ENCODE data around the gene ALDH1A3. TPM values are rescaled to one million over a fixed set of nuclear protein-coding genes. Genes with fewer than 3 reads are reported as not detected.

The ALDH1A3 gene
- total and polyA plus RNA-seq, 7 experiments from 2014 or later, result not detected

DNA sequence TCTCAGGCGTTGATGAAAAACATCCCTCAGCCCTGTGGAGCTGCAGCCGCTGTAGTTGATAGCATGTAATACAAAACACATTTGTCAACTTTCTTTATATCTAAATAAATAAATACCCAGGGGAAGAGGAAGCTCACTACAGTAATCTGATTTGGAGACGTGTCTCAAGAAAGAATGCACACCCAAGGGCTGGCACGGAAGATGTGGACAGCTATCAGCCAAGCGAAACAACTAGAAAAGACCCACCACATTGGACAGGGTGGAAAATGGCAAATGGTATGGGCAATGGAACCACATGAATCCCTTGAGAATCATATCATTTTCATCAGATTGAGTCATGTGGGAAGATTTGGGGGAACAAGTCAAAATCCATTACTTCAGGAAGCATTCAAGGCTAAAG is 43.1 kb upstream of the ALDH1A3 start:
- Histone ChIP-seq H3K9me3 (ENCODE audit: control insufficient read depth in 2 of 3, low read length in 3 of 3) (no peaks in the 10 kb centered on the region), H3K36me3 (ENCODE audit: control insufficient read depth in 2 of 3, insufficient read depth in 3 of 3, low read length in 3 of 3) (no peaks in the 10 kb centered on the region), H3K27me3 (ENCODE audit: control insufficient read depth in 2 of 2, insufficient read depth in 2 of 2, low read length in 2 of 2) (no peaks in the 10 kb centered on the region), H3K4me3 (ENCODE audit: low read length) (no peak overlapping the region), H3K27ac (ENCODE audit: low read depth, low read length) (no peak overlapping the region), H3K4me1 (ENCODE audit: control insufficient read depth in 2 of 2, insufficient read depth in 2 of 2, low read length in 2 of 2) (no peaks in the 10 kb centered on the region)
- DNase-seq (no peak), ATAC-seq (no peak)
- ChIA-PET POLR2A (no interaction called here), CTCF (no interaction called here)
- Mint-ChIP-seq H3K4me1 (peaks cover 0 to 3% (median 0%) of the 10 kb centered on the region in 7 donors), H3K4me3 (no peak overlapping the region), H3K27me3 (peaks cover 4 to 44% (median 37%) of the 10 kb centered on the region in 5 donors), H3K9me3 (peaks cover 0 to 2% (median 0%) of the 10 kb centered on the region in 11 donors), H3K27ac (no peak overlapping the region), H3K36me3 (peaks cover 0 to 4% (median 0%) of the 10 kb centered on the region in 5 donors)
- intact Hi-C loops (cut with micrococcal nuclease), result no loop called here

DNA sequence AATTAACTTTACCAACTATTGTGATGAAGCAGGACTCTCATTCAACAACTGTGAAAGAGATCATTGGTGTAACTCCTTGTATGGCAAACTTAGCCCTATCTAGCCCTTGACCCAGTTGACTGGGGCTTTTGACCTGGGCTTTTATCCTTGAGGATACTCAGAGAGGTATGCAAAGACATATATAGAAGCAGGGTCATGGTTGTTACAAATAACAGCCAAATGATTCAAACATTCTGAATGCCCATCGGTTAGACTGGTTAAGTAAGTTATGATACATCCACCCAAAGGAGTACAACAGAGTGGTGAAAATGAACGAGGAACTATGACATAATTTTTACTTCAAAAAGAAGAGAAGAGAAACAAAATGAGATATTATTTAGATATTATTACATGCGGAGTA is 38.2 kb upstream of the ALDH1A3 start:
- H3K4me1 ChIP-seq (ENCODE audit: control insufficient read depth in 2 of 2, insufficient read depth in 2 of 2, low read length in 2 of 2), result no peaks in the 10 kb centered on the region
- ATAC-seq (no peak), DNase-seq (no peak)
- no peak overlapping the region for H3K4me3 Mint-ChIP-seq
- H3K9me3 ChIP-seq (ENCODE audit: control insufficient read depth in 2 of 3, low read length in 3 of 3), result no peaks in the 10 kb centered on the region
- no peaks in the 10 kb centered on the region for H3K9me3 Mint-ChIP-seq
- H3K27me3 Mint-ChIP-seq, result peaks cover 7 to 16% (median 11%) of the 10 kb centered on the region in 5 donors
- H3K4me3 ChIP-seq (ENCODE audit: low read length), result no peak overlapping the region
- ChIA-PET CTCF (no interaction called here), POLR2A (no interaction called here)
- no peaks in the 10 kb centered on the region for H3K27me3 ChIP-seq (ENCODE audit: control insufficient read depth in 2 of 2, insufficient read depth in 2 of 2, low read length in 2 of 2)
- no peaks in the 10 kb centered on the region for H3K36me3 ChIP-seq (ENCODE audit: control insufficient read depth in 2 of 3, insufficient read depth in 3 of 3, low read length in 3 of 3)
- intact Hi-C loops (cut with micrococcal nuclease), result no loop called here
- H3K27ac Mint-ChIP-seq, result no peak overlapping the region
- H3K27ac ChIP-seq (ENCODE audit: low read depth, low read length), result no peak overlapping the region
- no peaks in the 10 kb centered on the region for H3K36me3 Mint-ChIP-seq
- no peaks in the 10 kb centered on the region for H3K4me1 Mint-ChIP-seq

DNA sequence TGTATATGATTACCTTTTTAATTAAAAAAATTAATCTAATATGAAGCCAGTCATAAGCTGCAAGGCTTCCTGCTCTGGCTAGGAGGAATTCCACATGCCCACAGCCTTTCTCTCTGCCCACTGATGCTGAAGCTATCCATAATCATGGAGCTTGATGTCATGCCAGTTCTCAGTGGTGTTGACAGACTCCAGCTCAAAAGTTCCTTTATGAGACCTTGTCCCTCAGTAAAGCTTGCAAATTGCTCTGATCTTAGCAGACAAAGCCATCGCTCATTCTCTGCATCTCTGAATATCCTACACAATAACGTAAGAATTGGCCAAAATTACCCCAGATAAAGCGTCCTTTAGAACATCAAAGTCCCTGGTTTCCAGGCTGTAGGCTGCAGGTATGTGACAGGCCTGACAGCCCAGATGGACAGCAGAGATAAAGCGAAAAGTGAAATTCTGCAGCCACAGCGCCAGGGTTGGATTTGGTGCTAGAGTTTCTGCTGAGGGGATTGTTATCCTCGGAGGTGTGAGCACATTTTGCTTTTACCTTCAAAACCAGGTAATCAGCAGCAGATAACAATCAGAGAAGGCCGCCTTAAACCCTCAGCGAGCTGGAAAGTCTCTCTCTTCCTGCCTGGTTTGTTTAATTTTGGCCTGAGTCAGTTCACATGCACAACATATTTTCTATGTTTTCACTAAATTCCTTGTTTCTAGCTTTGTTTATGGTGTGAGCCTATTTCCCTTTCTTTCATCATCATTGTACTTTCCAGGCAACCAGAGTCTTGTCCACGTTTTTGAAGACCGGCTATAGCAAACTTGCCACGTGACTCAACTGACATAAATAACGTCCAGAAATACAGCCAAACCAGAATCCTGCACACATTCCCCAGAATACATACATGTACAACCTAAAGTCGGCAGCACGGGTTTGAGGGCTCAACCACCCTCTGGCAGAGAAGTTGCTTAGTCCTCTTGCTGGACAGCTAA is 36.6 kb upstream of the ALDH1A3 start:
- H3K4me3 ChIP-seq (ENCODE audit: low read length), result no peak overlapping the region
- ChIA-PET POLR2A (no interaction called here), CTCF (interaction anchor here (0.6 kb wide), 1 partner anchor 166 kb away, joined by 3 read pairs; no protein-coding TSS in a partner anchor)
- no peak overlapping the region for H3K27ac Mint-ChIP-seq
- intact Hi-C loops (cut with micrococcal nuclease), result no loop called here
- DNase-seq (no peak), ATAC-seq (no peak)
- no peaks in the 10 kb centered on the region for H3K36me3 Mint-ChIP-seq
- no peaks in the 10 kb centered on the region for H3K27me3 ChIP-seq (ENCODE audit: control insufficient read depth in 2 of 2, insufficient read depth in 2 of 2, low read length in 2 of 2)
- no peaks in the 10 kb centered on the region for H3K4me1 Mint-ChIP-seq
- H3K9me3 ChIP-seq (ENCODE audit: control insufficient read depth in 2 of 3, low read length in 3 of 3), result no peaks in the 10 kb centered on the region
- H3K27ac ChIP-seq (ENCODE audit: low read depth, low read length), result no peak overlapping the region
- H3K36me3 ChIP-seq (ENCODE audit: control insufficient read depth in 2 of 3, insufficient read depth in 3 of 3, low read length in 3 of 3), result no peaks in the 10 kb centered on the region
- H3K27me3 Mint-ChIP-seq, result peaks cover 5 to 15% (median 8%) of the 10 kb centered on the region in 5 donors
- peaks cover 0 to 1% (median 0%) of the 10 kb centered on the region in 11 donors for H3K9me3 Mint-ChIP-seq
- no peaks in the 10 kb centered on the region for H3K4me1 ChIP-seq (ENCODE audit: control insufficient read depth in 2 of 2, insufficient read depth in 2 of 2, low read length in 2 of 2)
- no peak overlapping the region for H3K4me3 Mint-ChIP-seq

DNA sequence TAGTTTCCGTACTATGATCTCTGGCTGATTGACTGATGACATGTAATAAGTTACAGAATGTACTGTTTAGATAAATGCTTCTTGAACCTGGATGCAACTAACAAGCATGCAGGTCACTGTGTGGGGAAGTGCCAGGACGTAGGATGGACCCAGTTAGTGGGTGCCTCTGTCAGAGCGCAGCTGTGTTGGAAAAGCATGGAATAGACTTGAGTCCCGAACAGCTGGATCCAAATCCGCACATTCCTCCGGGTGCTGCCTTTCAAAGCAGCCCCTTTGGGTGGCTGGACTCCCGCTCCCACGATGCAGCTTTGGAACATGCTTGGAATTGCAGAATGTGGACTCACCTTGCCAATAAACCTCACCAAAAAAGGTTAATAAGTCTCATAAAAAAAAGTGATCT is 35.5 kb upstream of the ALDH1A3 start:
- POLR2A ChIA-PET, result no interaction called here
- ATAC-seq, result no peak
- Mint-ChIP-seq H3K4me1 (peaks cover 0 to 3% (median 3%) of the 10 kb centered on the region in 7 donors), H3K27ac (no peak overlapping the region), H3K4me3 (no peak overlapping the region), H3K36me3 (peaks cover 0 to 2% (median 0%) of the 10 kb centered on the region in 5 donors), H3K27me3 (peaks cover 6 to 25% (median 9%) of the 10 kb centered on the region in 5 donors), H3K9me3 (peaks cover 0 to 1% (median 0%) of the 10 kb centered on the region in 11 donors)
- no peaks in the 10 kb centered on the region for H3K27me3 ChIP-seq (ENCODE audit: control insufficient read depth in 2 of 2, insufficient read depth in 2 of 2, low read length in 2 of 2)
- H3K4me3 ChIP-seq (ENCODE audit: low read length), result no peak overlapping the region
- no peaks in the 10 kb centered on the region for H3K36me3 ChIP-seq (ENCODE audit: control insufficient read depth in 2 of 3, insufficient read depth in 3 of 3, low read length in 3 of 3)
- intact Hi-C loops (cut with micrococcal nuclease), result no loop called here
- no peak overlapping the region for H3K27ac ChIP-seq (ENCODE audit: low read depth, low read length)
- H3K9me3 ChIP-seq (ENCODE audit: control insufficient read depth in 2 of 3, low read length in 3 of 3), result no peaks in the 10 kb centered on the region
- no peak for DNase-seq
- CTCF ChIA-PET, result no interaction called here
- no peaks in the 10 kb centered on the region for H3K4me1 ChIP-seq (ENCODE audit: control insufficient read depth in 2 of 2, insufficient read depth in 2 of 2, low read length in 2 of 2)

DNA sequence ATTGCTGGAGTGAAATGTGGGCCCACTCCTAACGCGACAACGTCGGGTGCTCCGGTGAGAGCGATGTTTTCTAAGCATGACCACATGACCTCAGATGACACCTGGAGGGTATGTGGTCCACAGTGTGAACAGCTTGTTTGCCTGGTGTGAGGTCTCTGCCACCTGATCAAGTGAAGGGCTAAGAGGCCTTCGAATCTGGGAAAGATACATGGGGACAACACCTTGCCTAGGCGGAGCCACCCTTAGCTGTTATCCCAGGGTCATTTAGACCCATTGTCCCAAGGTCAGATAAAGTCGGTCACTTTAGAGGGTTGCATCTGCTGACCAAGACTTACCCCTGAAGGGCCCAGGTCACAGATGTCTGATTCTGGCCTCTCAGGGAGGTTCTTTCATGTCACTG is 34.9 kb upstream of the ALDH1A3 start:
- H3K4me3 Mint-ChIP-seq, result no peak overlapping the region
- ATAC-seq (no peak), DNase-seq (no peak)
- ChIA-PET POLR2A (no interaction called here), CTCF (no interaction called here)
- Histone ChIP-seq H3K4me3 (ENCODE audit: low read length) (no peak overlapping the region), H3K27ac (ENCODE audit: low read depth, low read length) (no peak overlapping the region), H3K4me1 (ENCODE audit: control insufficient read depth in 2 of 2, insufficient read depth in 2 of 2, low read length in 2 of 2) (no peaks in the 10 kb centered on the region), H3K36me3 (ENCODE audit: control insufficient read depth in 2 of 3, insufficient read depth in 3 of 3, low read length in 3 of 3) (no peaks in the 10 kb centered on the region), H3K27me3 (ENCODE audit: control insufficient read depth in 2 of 2, insufficient read depth in 2 of 2, low read length in 2 of 2) (no peaks in the 10 kb centered on the region), H3K9me3 (ENCODE audit: control insufficient read depth in 2 of 3, low read length in 3 of 3) (no peaks in the 10 kb centered on the region)
- H3K27ac Mint-ChIP-seq, result no peak overlapping the region
- H3K36me3 Mint-ChIP-seq, result peaks cover 0 to 4% (median 0%) of the 10 kb centered on the region in 5 donors
- H3K9me3 Mint-ChIP-seq, result peaks cover 0 to 1% (median 0%) of the 10 kb centered on the region in 11 donors
- peaks cover 6 to 29% (median 11%) of the 10 kb centered on the region in 5 donors for H3K27me3 Mint-ChIP-seq
- H3K4me1 Mint-ChIP-seq, result peaks cover 0 to 6% (median 5%) of the 10 kb centered on the region in 7 donors
- intact Hi-C loops (cut with micrococcal nuclease), result loop anchor here in 1 of 2 donors (5.0 kb wide), 1 partner anchor 163 kb away; no protein-coding TSS in a partner anchor

DNA sequence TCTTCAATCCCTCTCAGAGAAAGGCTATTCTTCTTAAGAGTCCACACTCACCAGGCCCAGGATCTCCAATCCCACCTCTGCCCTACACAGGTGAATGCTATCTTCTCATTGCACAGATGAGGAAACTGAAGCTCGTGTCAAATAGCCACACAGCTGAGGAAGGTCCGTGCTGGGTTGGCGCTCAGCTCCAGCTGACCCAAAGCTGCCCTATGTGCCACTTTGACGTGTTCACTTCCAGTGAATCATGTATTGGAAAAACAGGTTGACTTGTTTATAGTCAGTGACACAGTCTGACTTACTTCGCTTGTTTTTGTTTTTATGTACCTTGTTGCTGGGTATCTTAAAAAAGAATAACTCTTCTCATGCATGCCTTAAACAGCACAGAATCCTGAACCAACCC is 32.4 kb upstream of the ALDH1A3 start:
- H3K27ac Mint-ChIP-seq, result no peak overlapping the region
- Histone ChIP-seq H3K27ac (ENCODE audit: low read depth, low read length) (no peak overlapping the region), H3K9me3 (ENCODE audit: control insufficient read depth in 2 of 3, low read length in 3 of 3) (no peaks in the 10 kb centered on the region), H3K36me3 (ENCODE audit: control insufficient read depth in 2 of 3, insufficient read depth in 3 of 3, low read length in 3 of 3) (no peaks in the 10 kb centered on the region), H3K4me1 (ENCODE audit: control insufficient read depth in 2 of 2, insufficient read depth in 2 of 2, low read length in 2 of 2) (no peaks in the 10 kb centered on the region), H3K4me3 (ENCODE audit: low read length) (no peak overlapping the region), H3K27me3 (ENCODE audit: control insufficient read depth in 2 of 2, insufficient read depth in 2 of 2, low read length in 2 of 2) (no peaks in the 10 kb centered on the region)
- H3K27me3 Mint-ChIP-seq, result peaks cover 6 to 35% (median 17%) of the 10 kb centered on the region in 5 donors
- POLR2A ChIA-PET, result no interaction called here
- no peak overlapping the region for H3K4me3 Mint-ChIP-seq
- H3K36me3 Mint-ChIP-seq, result peaks cover 0 to 4% (median 0%) of the 10 kb centered on the region in 5 donors
- DNase-seq (no peak), ATAC-seq (no peak)
- H3K4me1 Mint-ChIP-seq, result peaks cover 0 to 13% (median 7%) of the 10 kb centered on the region in 7 donors
- peaks cover 0 to 1% (median 0%) of the 10 kb centered on the region in 11 donors for H3K9me3 Mint-ChIP-seq
- CTCF ChIA-PET, result no interaction called here
- intact Hi-C loops (cut with micrococcal nuclease), result loop anchor here in 1 of 2 donors (5.0 kb wide), 1 partner anchor 160 kb away; no protein-coding TSS in a partner anchor

Measured in naive thymus-derived CD4-positive, alpha-beta T cell (primary cell).